Measurements from ENCODE around the gene EBF3.

- TF ChIP-seq CTCF (IDR thresholded peaks at IDR 0.05) (no peak), EZH2phosphoT487 (IDR thresholded peaks at IDR 0.05) (no peak)
Measured at GRCh38 chr10:129961157-129961701, 2.8 kb downstream of the EBF3 start.
